Fibroblast of gingiva (primary cell): ENCODE results near the gene GAMT.
"Not testable (repeated sequence)": the region's sequence is repeated elsewhere in the genome, so short reads cannot be mapped to it uniquely, and the experiment has no call there.

Experiments
- DNase-seq: peaks from one replicate; pipeline ENCODE4 v3.0.0-alpha.2; 2011; ENCODE audit warnings: low read depth

The GAMT gene

DNA sequence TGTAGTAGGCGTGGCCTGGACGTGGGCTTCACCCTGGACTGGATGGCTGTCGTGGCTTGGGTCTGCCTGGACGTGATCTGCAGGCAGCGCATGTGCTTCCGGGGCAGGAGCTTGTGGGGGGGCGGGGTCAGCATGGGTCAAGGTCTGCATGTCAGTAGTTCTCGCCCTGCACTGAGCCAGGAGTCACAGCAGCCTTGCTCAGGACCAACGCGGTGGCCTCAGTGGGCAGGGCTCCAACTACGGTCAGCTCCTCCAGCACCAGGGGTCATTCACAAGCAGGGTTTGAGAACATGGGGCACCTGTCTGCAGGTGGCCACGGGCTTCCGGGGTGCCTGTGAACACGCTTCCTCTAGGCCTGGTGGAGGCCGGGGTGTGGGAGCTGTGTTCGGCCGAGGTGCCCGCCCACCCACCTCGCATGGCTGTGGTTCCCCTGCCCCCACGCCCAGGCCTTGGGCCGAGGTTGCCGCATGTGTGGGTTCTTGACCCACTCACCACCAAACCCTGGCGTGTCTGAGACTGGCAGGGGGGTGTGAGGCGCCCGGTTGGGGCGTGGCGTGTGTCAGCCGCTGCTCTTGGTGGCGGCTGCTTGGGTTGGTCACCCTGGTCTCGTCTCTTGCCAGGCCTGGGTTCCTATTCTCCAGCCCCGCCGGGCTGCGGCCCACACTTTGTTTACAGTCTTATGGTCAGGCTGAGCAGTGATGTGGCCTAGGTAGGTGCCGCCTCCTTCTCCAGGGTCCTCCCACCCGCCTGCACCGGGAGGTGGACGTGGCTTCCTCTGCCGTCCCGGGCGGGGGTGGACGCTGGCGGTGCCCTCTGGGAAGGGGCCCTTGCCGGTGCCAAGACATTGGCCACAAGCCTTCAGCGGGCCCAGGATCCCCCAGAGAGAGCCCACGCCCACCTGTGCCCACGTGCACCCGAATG, 32.0 kb upstream of the GAMT start:
- DNase-seq: no peak

DNA sequence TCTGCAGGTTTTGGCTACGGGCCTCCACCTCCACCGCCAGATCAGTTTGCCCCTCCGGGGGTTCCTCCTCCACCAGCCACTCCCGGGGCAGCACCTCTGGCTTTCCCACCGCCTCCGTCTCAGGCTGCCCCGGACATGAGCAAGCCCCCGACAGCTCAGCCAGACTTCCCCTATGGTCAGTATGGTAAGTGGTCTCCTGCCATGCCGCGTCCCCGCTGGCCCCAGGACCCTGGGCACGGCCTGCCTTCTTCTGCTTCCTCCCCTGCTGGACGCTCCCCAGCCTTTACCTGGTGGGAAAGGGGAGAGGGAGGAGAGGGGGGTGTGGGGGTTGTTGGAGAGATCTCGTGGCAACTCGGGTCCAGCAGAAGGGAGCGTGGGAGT, 31.2 kb upstream of the GAMT start:
- no peak for DNase-seq

DNA sequence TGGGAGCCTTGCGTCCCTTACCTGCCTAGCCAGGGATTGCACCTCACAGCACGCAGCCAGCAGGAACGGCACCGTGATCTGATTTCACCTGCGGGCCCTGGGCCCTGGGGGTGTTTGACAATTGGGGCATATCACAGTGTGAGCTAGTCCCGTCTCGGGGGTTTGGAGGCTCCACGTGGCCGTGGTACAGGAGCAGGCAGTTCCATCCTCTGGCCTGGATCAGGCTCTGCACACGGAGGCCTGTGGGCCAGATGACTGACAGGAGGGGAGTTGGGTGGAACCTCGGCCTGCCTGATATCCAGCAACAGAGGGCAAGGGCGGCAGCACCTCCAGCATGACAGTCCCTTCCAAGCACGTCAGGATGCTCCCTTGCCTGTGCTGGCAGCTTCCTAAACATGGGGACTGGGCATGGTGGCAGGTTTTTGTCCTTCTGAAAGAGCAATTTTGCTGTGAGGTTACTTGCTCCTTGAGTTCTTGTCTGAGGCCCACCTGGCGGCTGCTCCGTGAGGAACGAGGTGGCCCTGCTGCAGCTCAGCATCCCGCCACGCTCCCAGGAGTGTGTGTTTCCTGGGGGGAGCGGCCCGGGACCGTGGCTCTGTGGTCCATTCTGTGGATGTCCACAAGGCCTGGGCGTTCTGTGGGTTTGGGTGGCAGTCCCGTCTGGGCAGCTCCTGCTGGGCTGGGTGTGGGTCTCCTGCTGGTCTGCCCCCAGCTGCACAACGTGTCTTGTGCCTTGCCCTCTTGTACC, 30.6 kb upstream of the GAMT start:
- DNase-seq: no peak

DNA sequence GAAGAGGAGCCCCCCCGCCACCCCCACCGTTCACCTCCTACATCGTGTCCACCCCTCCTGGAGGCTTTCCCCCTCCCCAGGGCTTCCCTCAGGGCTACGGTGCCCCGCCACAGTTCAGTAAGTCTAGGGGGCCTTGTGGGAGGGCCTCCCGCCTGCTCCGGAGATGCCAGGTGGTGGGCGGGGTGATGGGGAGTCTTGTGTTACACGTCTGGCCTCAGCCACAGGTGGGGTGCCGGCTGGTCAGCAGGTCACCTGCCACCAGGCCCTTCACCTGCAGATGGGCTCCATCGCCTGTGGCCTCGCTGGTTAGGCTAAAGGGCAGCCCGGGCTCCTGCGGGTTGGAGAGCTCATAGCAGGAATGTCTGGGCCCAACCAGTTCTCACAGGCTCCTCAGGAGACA, 28.9 kb upstream of the GAMT start:
- DNase-seq: no peak

DNA sequence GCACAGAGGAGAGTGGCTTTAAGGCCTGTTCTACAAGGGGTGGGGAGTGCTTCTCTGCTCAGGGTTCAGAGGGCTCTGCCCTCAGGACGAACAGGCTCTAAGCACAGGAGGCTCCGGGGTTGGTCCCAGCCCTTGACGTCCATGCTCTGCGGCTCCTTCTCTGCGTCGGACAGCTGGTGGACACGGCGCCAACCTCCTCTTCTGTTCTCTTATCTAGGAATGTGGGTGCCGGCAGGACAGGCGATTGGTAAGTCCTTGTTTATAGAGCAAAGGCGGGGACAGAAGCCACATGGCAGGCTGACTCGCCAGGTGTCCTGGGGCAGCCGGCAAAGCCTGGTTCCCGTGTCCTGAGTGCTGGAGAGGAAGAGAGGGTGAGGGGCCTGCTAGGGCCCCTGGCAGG, 28.4 kb upstream of the GAMT start:
- no peak for DNase-seq

DNA sequence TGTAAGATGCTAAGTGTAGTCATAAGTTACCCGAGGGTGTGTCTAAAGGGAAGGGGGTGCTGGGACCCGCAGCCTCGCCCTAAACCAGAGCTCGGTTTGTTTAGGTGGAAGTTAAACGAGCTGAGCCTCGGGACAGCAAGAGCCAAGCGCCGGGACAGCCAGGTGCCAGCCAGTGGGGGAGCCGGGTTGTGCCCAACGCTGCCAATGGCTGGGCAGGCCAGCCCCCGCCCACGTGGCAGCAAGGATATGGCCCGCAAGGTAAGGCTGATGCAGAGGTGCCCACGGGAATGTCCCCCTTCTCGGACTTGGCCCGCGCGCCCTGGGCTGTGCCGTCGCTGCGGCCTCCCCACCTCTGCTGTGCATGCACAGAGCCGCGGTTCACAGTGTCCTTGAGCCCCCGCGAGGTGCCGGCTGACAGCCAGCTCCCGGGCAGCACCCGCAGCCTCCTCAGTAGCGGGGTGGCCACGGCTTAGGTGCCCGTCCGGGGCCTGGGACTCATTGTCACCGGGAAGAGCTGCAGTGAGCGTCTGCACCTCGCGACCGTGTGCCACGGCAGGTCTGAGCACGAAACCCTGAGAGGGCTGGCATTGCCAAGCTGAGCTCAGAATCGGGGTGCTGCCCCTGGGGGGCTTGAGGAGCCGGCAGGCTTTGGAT, 27.5 kb upstream of the GAMT start:
- DNase-seq: no peak

DNA sequence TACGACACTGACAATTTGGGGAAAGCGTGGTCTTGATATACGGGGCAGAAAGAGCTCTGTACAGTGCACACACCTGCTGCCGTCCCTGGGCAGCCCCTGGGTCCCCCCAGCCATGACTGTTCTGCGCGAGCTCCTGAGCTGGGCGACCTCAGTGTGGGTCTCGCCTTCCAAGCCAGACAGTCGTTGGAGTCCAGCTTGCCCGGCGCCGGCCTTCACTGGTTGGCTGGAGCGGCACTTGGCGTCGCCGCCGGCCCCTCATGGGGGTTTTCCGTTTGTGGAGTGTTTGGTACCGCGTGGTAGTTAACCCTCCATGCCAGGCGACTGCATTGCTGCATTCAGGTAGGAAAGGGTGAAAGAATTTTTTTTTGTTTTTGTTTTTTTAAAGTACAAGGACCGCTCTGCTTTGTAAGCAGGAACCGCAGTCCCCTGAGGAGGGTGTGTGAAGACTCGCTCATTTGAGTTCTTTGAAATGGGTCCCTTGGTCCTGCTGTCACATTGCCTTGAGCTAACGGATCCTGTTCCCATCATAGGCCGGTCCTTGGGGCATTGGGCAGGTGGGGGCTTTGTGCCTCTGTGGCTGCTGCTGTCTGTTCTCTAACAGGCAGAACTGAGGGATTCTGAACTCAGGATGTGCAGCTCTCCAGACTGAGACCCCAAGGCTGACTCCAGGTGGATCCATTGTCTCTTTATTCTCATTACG, 26.0 kb upstream of the GAMT start:
- DNase-seq: no peak

DNA sequence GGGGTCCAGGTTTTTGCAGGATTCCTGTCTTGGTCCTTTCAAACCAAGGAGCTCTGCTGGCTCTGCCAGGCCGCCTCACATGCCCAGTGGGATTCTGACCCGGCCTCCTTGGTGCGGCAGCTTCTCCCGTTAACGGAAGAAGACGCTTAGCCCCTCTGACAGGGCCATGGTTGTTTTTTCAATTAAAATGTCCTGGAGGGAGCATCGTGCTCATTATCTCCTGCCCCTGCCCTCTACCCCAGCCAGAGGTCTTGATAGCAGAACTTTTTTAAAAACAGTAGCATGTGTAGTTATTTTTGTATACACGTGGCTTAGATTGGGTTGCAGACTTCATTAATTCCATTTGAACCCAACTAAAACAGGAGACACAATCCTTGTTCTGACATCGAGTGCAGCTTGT, 25.4 kb upstream of the GAMT start:
- DNase-seq: no peak

DNA sequence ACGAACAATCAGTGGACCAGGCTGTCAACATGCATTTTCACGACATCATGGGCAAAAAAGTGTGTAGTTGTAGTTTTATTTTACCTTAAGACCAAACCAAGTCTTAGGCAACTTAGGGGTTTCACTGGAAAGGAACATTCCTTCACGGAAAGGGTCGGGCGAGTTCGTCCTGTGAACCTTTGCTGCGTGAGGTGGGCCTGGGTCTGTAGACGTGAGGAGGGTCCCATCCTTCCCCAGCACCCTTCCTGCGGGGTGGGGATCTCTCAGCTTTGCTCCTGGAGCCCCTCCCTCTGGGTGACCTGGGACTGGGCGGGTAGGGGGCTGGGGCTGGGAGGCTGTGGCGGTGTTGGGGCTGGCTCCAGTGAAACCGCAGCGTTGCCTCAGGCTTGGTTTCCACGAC, 24.6 kb upstream of the GAMT start:
- DNase-seq: no peak

DNA sequence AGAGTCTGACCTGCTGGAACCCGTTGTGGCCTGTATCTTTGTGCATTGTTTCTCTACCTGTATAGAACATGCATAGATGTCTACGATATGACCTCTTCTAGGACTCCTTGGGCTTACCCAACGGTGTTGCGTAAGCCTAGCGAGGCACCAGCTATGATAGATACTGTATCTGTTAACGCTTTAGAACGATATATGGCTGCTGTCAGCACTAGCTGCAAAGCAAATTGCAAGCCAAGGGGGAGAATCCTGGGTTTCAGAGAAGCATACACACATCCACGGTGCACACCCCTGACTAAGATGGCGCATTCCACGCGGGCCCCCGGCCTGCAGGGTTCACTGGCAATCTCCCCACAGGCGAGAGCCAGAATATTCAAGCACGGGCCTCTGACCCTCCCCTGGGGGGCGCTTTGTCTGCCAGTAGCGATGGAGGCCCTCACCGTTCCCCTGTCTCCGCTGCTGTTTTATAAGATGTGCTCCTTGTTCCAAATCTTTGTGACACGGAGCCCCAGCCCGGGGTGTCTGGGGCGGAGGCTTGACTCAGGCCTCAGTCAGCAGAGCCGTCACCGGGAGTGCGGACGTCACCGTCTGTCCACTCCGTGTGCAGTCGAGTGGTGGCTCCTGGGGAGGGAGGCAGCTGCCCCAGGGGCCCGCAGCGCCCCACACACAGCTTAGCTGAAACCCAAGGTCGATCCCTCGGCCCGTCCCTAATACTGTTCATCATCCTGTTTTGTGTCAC, 23.9 kb upstream of the GAMT start:
- no peak for DNase-seq

DNA sequence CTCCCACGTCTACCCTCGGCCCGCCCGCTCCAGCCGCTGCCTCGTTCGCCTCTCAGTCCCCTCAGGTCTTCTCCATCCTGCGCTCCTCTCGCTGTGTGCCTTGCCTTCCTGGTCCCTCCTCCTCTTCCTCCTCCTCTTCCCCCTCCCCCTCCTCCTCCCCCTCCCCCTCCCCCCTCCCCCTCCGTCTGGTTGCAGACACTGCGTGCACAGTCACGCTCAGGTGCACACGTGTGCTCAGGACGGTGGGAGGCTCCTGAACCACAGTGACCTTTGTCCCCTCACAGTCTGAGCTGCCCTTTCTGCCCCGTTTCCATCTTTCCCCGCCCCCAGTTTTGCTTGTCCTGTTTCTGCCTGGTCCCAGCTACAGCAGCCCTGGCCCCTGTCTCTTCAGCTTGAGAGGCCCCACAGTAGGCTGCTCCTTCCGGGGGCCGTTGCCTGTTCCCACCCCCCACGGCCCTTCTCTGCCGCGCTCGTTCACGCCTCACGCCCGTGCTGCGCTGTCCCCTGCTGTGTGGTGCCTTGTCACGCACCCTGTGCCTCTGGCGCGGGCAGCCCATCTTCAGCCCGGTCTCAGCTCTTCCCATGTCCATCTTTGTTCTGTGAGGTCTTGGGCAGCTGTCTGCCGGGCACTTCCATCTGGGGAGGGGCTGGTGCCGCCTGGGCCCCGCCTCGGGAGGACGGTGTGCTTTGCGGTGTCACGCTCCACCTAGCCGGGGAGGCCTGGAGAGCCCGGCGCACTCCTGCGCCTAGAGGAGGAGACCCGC, 23.0 kb upstream of the GAMT start:
- no peak for DNase-seq

DNA sequence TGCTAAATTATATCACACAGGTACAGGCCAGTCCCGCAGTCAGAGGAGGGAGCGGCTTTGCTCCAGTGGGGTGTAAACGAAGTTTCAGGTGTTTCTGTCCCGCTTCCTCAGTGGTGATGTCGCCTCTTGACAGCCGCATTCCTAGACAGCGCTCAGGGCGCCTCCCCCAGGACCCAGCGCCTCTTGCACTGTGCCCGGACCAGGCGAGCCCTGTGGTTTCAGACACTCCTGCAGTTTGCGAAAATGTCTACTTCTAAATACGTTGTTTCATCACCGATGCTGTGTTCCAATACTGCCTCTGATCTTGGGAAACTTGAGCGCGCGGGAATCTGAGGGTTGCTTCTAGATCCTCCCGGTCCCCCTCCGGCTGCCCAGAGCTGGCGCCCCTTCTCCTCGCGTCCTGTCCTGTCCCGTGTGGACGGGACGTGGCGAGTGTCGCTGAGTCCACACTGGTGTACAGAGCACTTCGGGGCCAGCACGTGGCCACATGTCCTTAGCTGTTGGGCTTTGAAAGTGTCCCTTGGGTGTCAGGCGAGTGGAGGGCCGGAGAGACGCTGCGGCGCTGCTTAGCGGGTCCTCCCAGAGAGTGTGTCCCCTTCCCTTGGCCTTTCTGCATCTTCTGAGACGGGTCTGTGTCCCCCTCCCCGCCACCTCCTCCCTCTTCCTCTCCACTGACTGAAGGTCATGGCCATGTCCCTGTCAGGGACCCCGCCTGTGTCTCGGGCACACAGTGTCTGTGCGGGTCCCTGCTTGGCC, 22.3 kb upstream of the GAMT start:
- no peak for DNase-seq

DNA sequence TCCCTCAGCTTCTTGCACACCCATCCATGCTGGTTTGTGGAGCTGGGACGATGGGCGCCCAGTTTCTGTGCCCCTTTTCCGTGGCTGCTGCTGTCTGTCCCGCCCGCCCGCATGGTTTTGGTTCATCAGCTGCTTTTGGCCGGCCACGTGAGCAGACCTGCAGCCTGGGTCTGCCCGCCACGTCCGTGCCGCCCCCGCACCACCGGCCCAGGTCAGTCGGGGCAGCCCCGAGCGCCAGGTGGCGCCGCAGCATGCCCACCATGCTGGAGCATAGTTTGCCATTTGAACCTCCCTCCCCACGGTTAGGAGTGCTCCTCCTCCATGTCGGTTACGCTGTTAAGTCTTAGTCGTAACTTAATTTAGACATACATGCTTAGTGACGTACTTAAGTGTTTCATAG, 21.6 kb upstream of the GAMT start:
- no peak for DNase-seq

DNA sequence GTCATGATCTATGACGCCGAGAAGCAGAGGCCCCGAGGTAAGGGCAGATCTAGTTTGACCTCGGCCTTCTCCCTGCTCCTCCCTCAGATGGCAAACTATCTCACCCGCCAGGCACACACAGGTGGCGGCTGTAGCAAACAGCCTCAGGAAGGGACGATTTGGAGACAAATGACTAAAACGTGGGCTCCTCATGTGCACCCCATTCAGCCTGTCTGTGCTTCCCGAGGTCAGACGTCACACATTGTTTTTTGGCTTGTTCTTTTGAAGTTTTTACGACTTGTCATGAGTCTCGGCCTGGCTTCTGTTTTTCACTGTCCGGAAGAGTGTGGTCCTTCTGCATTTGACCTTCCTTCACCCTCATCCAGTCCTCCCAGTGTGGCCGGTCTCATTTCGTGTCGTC, 21.0 kb upstream of the GAMT start:
- DNase-seq: no peak

DNA sequence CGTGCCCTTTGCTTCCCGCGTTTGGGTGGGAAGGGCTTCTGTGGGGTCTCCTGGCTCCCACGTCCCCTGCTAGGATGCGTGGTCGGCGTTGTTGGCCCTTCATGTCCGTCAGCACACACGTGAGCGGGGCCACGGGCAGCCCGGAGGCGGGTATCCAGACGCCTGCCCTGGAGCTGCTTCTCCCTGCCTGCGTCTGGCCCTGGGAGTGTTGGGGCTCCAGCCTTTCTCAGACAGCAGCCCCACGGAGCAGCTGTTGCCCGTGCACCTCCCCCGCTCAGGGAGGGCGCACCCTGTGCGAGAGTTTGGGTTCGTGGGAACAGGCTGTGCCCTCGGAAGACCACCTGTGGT, 20.6 kb upstream of the GAMT start:
- no peak for DNase-seq

DNA sequence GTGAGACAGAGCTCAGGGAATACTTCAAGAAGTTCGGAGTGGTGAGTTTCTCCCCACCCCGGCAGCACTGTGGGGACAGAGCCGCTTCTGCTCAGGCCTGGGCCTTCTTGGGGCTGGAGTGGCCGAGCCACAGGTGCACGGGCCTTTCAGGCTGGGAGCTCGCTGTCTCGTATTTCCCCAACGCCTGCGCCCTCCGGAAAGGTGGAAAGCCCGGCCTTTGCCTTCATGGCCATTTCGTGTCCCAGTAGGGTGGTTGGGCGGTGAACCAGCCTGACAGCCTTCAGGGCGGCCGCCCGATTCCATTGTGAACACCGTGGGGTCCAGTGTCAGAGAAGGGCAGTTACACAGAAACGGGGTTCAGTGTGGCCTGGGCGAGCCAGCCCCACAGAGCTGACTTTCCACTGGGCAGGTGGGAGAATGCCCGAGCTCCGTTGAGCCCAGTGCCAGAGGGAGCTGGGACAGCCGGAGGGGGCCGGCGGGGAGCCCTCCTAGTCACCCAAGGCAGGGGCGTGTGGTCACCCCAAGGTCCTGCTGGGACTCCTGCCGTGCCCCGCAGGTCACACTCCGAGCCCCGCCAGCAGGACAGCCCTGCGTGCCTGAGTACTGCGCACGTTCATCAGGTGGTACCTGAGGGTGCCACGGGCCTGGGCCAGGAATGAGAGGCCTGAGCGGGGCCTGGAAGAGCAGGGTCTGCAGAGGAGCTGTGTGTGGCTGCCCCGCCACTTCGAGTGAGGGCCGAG, 20.0 kb upstream of the GAMT start:
- DNase-seq: no peak

DNA sequence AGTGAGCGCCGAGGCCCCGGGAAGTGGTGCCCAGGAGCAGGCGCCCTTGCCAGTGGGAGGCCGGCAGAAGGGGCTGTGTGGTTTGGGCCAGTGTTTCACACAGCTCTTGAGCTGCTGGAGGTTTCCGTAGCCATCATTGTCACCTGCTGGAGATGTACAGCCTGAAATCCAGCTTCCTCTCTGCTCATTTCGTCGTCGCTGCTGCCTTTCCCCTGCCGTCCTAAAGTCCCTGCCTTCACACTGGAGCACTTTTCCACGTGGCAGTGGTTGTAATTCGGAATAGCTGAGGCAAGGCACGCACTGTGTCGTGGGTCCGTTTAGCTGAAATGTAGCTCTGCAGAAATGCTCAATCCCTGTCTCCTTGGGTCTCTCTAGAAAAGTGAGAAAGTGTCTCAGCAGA, 19.2 kb upstream of the GAMT start:
- DNase-seq: no peak

DNA sequence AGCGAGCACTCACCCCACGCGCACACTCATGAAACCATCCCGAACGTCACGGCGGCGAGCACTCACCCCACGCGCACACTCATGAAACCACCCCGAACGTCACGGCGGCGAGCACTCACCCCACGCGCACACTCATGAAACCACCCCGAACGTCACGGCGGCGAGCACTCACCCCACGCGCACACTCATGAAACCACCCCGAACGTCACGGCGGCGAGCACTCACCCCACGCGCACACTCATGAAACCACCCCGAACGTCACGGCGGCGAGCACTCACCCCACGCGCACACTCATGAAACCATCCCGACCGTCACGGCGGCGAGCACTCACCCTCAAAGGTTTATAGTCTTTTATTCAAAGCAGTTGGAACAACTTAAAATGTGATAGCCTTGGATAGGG, 18.7 kb upstream of the GAMT start:
- DNase-seq: not testable (repeated sequence)

DNA sequence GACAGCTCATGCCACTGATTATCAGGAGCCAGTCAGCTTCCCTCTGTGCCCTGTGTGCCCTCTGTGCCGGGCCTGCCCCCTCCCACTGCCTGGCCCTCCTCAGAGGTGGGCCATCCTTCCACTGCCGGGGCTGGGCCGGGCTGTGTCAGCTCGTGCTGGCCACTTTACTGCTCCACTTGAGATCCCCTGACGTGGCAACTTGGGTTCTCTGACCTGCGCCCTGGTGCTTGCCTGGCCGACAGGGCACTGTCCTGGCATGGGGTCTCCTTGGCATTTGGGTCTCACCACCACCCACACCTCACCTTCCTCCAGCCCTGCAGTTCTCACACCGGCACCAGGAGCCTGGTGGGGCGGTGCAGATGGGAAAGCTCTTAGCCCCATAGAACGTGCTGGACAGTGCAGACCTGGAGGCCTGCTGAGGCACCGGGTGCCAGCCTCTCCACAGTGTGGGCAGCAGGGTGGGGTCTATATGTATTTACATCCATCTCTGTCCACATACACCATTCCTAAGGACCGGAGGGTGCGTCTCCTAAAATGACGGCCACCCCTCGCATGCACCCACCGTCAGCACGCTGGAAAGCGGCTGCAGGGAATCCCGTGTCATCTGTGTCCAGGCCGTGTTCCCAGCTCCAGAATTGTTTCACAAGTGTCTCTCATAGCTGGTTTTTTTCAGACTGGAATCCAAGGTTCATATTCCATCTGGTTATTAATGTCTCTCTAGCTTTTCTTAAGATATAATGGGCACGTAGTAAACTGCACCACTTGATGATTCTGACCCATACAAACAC, 17.8 kb upstream of the GAMT start:
- no peak for DNase-seq
